IMR-90 (cell line): ENCODE data around the gene SRPRA. TPM values are rescaled to one million over a fixed set of nuclear protein-coding genes. Genes with fewer than 3 reads are reported as not detected.

Source experiments
- ATAC-seq: fragments of 200-7000 bp; cut with Tn5 transposase; 2 replicates; pipeline ENCODE4 v1.9.1; 2020; ENCODE audit warnings: low read depth, mild to moderate bottlenecking, moderate library complexity
- BruUV-seq: library from RNA; stranded (reverse); fragments of 400-500 nt; replicated peaks from 2 replicates; lab custom pipeline; 2021; lab: Mats Ljungman, UMichigan
- CTCF ChIA-PET: fragments of 300-600 bp; formaldehyde crosslinking; extraction: SDS; loops from one replicate; lab custom pipeline; 2021; ENCODE audit warnings: antibody characterized with exemption; lab: Yijun Ruan, JAX
- POLR2A ChIA-PET: fragments of 300-600 bp; sonication (Branson Sonifier 250); formaldehyde crosslinking; loops from one replicate; lab custom pipeline; 2022; ENCODE audit warnings: antibody characterized with exemption; ENCODE audit not compliant: unreplicated experiment; lab: Charles Lee
- DNase-seq: peaks from one replicate; pipeline ENCODE4 v3.0.0; 2013
- H2AFZ ChIP-seq: replicated peaks from 2 replicates; pipeline ENCODE3; 2013; ENCODE audit warnings: low read length, mild to moderate bottlenecking; ENCODE audit not compliant: poor library complexity
- H2AK5ac ChIP-seq: 2 replicates; pipeline ENCODE4 v1.6.1; 2013; ENCODE audit warnings: low read depth, low read length, inconsistent platforms
- H2AK9ac ChIP-seq: replicated peaks from 2 replicates; pipeline ENCODE3; 2013; ENCODE audit warnings: mild to moderate bottlenecking, low read depth, low read length, moderate library complexity; ENCODE audit not compliant: poor library complexity
- H2BK120ac ChIP-seq: 2 replicates; pipeline ENCODE4 v1.6.1; 2013; ENCODE audit warnings: low read depth, low read length, inconsistent platforms
- H2BK15ac ChIP-seq: 3 replicates; pipeline ENCODE4 v1.6.1; 2013; ENCODE audit warnings: low read depth, low read length, inconsistent platforms
- H2BK20ac ChIP-seq: 2 replicates; pipeline ENCODE4 v1.6.1; 2013; ENCODE audit warnings: low read depth, mild to moderate bottlenecking, inconsistent platforms, low read length, moderate library complexity
- H2BK5ac ChIP-seq: 2 replicates; pipeline ENCODE4 v1.6.1; 2013; ENCODE audit warnings: mild to moderate bottlenecking, low read depth, low read length, inconsistent platforms; ENCODE audit not compliant: poor library complexity, severe bottlenecking
- H3K14ac ChIP-seq: replicated peaks from 2 replicates; pipeline ENCODE4 v1.6.1; 2013; ENCODE audit warnings: low read depth, low read length, inconsistent platforms
- H3K18ac ChIP-seq: 2 replicates; pipeline ENCODE4 v1.6.1; 2013; ENCODE audit warnings: low read depth, low read length, control low read depth
- H3K23ac ChIP-seq: 2 replicates; pipeline ENCODE4 v1.6.1; 2013; ENCODE audit warnings: low read depth, low read length, inconsistent platforms
- H3K27ac ChIP-seq: 2 replicates; pipeline ENCODE4 v1.5.1; 2013; ENCODE audit warnings: mild to moderate bottlenecking, control low read depth, low read length; ENCODE audit not compliant: insufficient read depth
- H3K27me3 ChIP-seq: 2 replicates; pipeline ENCODE4 v1.6.1; 2013; ENCODE audit warnings: low read length; ENCODE audit not compliant: control insufficient read depth, insufficient read depth
- H3K36me3 ChIP-seq: 2 replicates; pipeline ENCODE4 v1.6.1; 2013; ENCODE audit warnings: low read length, mixed read lengths; ENCODE audit not compliant: control insufficient read depth, insufficient read depth
- H3K4ac ChIP-seq: 2 replicates; pipeline ENCODE4 v1.6.1; 2013; ENCODE audit warnings: low read depth, low read length, inconsistent platforms
- H3K4me1 ChIP-seq: 2 replicates; pipeline ENCODE4 v1.6.1; 2013; ENCODE audit warnings: low read length, mixed read lengths; ENCODE audit not compliant: control insufficient read depth, insufficient read depth
- H3K4me2 ChIP-seq: 2 replicates; pipeline ENCODE4 v1.6.1; 2013; ENCODE audit warnings: low read depth, mild to moderate bottlenecking, control low read depth, low read length, moderate library complexity
- H3K4me3 ChIP-seq: 2 replicates; pipeline ENCODE4 v1.5.1; 2013; ENCODE audit warnings: low read depth, mild to moderate bottlenecking, control low read depth, low read length, moderate library complexity; ENCODE audit not compliant: insufficient read depth
- H3K56ac ChIP-seq: 2 replicates; pipeline ENCODE4 v1.6.1; 2013; ENCODE audit warnings: low read length, inconsistent platforms; ENCODE audit not compliant: insufficient read depth; ENCODE audit errors: extremely low read depth
- H3K79me1 ChIP-seq, 2 experiments: 2 replicates each; pipeline ENCODE4 v1.6.1; 2013; ENCODE audit warnings: low read length in 2 of 2, inconsistent platforms in 1 of 2, low read depth in 1 of 2
- H3K9ac ChIP-seq: 2 replicates; pipeline ENCODE4 v1.6.1; 2013; ENCODE audit warnings: low read depth, low read length, control low read depth
- H3K9me1 ChIP-seq: 2 replicates; pipeline ENCODE4 v1.6.1; 2013; ENCODE audit warnings: low read length, inconsistent platforms; ENCODE audit not compliant: insufficient read depth
- H3K9me3 ChIP-seq: 2 replicates; pipeline ENCODE4 v1.6.1; 2013; ENCODE audit warnings: low read length; ENCODE audit not compliant: control insufficient read depth, insufficient read depth
- H4K20me1 ChIP-seq: 2 replicates; pipeline ENCODE4 v1.6.1; 2013; ENCODE audit warnings: low read length, inconsistent platforms; ENCODE audit not compliant: insufficient read depth
- H4K5ac ChIP-seq: 2 replicates; pipeline ENCODE4 v1.6.1; 2013; ENCODE audit warnings: mild to moderate bottlenecking, low read depth, low read length, control low read depth
- H4K8ac ChIP-seq, 2 experiments: 2 replicates each; pipeline ENCODE4 v1.6.1; 2013; ENCODE audit warnings: low read depth in 2 of 2, low read length in 2 of 2, control low read depth in 1 of 2, inconsistent platforms in 1 of 2
- H4K91ac ChIP-seq: 2 replicates; pipeline ENCODE4 v1.6.1; 2013; ENCODE audit warnings: low read depth, low read length, inconsistent platforms; ENCODE audit not compliant: insufficient read depth
- RFX5 ChIP-seq: IDR thresholded peaks from 2 replicates; pipeline ENCODE4 v1.8.0; 2012; ENCODE audit warnings: low read depth, mild to moderate bottlenecking, low read length, moderate library complexity
- SMC3 ChIP-seq: fragments of 150-350 bp; IDR thresholded peaks from 2 replicates; pipeline ENCODE4 v1.6.1; 2016; ENCODE audit warnings: low read depth, mild to moderate bottlenecking, antibody characterized with exemption, low read length, moderate library complexity
- WGBS, 2 experiments: methylation state at CpG; one replicate each; pipeline versions ENCODE4 v1.1.5 to v1.1.7; 2013; ENCODE audit warnings: missing lambda C conversion rate in 2 of 2; ENCODE audit not compliant: insufficient read length in 1 of 2; ENCODE audit errors: extremely low coverage in 2 of 2; 5-methylcytosine and 5-hydroxymethylcytosine counted together
- dilution Hi-C: fragments of 300-500 bp; cut with HindIII; formaldehyde crosslinking; loops from one replicate; pipeline ENCODE4 v1.14.3; 2018; ENCODE audit warnings: low sequenced_read_pairs; ENCODE audit not compliant: unreplicated experiment
- in situ Hi-C: fragments of 300-500 bp; cut with MboI; formaldehyde crosslinking; loops from 3 replicates; pipeline ENCODE4 v1.14.3; 2019; ENCODE audit warnings: low sequenced_read_pairs, inconsistent platforms, mixed read lengths
- intact Hi-C: fragments of 100-400 bp; cut with micrococcal nuclease; formaldehyde crosslinking; loops from 2 replicates; pipeline ENCODE4 v1.10.0; 2022
- polyA plus RNA-seq, 3 experiments: library from polyadenylated mRNA; depleted of rRNA; stranded (reverse); fragments of >200 nt; gene quantifications; 2 replicates each; pipeline ENCODE4 v1.2.3, GENCODE V29; 2012; ENCODE audit warnings: low replicate concordance in 1 of 3
- total RNA-seq: library from RNA; depleted of rRNA; stranded (reverse); fragments of >200 nt; gene quantifications from 2 replicates; pipeline ENCODE4 v1.2.3, GENCODE V29; 2012
- TF ChIP-seq, protein P1 (sequence below): fragments of 150-350 bp; IDR thresholded peaks from 2 replicates; pipeline ENCODE4 v1.6.1; 2017; ENCODE audit warnings: mild to moderate bottlenecking, antibody characterized with exemption, low read length, low read depth

SRPRA gene
- total and polyA plus RNA-seq, 2 of the 4 experiments (the other 2 are of a cell fraction) = 108 to 131 TPM

DNA sequence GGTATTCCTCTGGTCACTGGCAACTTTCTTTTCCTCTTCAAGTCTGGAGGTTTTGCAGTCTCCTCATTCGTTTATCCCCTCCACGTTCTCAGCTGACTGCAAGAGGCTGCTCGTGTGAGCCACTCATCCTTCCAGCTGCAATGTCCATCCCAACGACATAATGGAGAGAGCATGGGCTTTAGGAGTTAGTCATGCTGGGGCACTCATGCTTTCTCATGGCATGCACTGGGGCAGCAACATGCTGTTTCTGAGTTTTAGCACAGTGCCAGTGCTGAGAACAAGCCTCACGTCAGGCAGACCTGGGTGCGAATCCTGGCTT is 42.3 kb upstream of the SRPRA start:
- WGBS, 2 experiments = no CpG with 5 or more reads among the region's 6 CpGs
- Histone ChIP-seq H3K4me3 (no peak overlapping the region), H3K4ac (no peak overlapping the region), H3K79me1 (peaks cover 0 to 3% of the 10 kb centered on the region in 2 experiments; a peak in 2 of 4 replicates), H3K56ac (no peak overlapping the region), H4K8ac (no peak overlapping the region), H2AK5ac (no peak overlapping the region), H3K4me1 (peaks cover 2% of the 10 kb centered on the region; the same call in 1 of the 2 replicates), H4K91ac (no peak overlapping the region), H3K9me1 (no peaks in the 10 kb centered on the region), H2BK15ac (no peak overlapping the region), H2BK20ac (no peak overlapping the region), H3K9me3 (no peaks in the 10 kb centered on the region), H3K27ac (no peak overlapping the region), H2AFZ (peak overlapping the region; percentile 79), H3K36me3 (peaks cover 4% of the 10 kb centered on the region; the same call in 1 of the 2 replicates), H3K23ac (no peak overlapping the region), H4K20me1 (peaks cover 3% of the 10 kb centered on the region; the same call in 1 of the 2 replicates), H3K18ac (no peak overlapping the region), H3K4me2 (no peak overlapping the region), H4K5ac (no peak overlapping the region), H2BK120ac (no peak overlapping the region), H3K9ac (no peak overlapping the region), H3K14ac (no peak overlapping the region), H3K27me3 (no peaks in the 10 kb centered on the region), H2AK9ac (peak overlapping the region; percentile 60), H2BK5ac (no peak overlapping the region)
- TF ChIP-seq SMC3 (no peak), RFX5 (no peak)
- TF ChIP-seq, protein P1, sequence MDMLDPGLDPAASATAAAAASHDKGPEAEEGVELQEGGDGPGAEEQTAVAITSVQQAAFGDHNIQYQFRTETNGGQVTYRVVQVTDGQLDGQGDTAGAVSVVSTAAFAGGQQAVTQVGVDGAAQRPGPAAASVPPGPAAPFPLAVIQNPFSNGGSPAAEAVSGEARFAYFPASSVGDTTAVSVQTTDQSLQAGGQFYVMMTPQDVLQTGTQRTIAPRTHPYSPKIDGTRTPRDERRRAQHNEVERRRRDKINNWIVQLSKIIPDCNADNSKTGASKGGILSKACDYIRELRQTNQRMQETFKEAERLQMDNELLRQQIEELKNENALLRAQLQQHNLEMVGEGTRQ = no peak
- intact Hi-C loops (loop anchor here (1.0 to 10.0 kb wide), 6 partner anchors 130 to 1184 kb away; no protein-coding TSS in a partner anchor), dilution Hi-C loops (no loop called here), in situ Hi-C loops (loop anchor here (10.0 to 25.0 kb wide), 3 partner anchors 104 to 1026 kb away; no protein-coding TSS in a partner anchor)
- no TSS peak for BruUV-seq
- peak; percentile 45 for DNase-seq
- POLR2A ChIA-PET = no interaction called here
- peak; percentile 26; the same call in 1 of the 2 replicates for ATAC-seq
- CTCF ChIA-PET = interaction anchor here (0.6 to 3.4 kb wide), 9 partner anchors 8 to 1348 kb away, joined by 3 to 35 read pairs (median 6); no protein-coding TSS in a partner anchor
